Hepatocyte (in vitro differentiated cells): ENCODE measurements around the gene MBD6. TPM values are rescaled to one million over a fixed set of nuclear protein-coding genes. Genes with fewer than 3 reads are reported as not detected.

Experiments used
- DNase-seq: peaks from one replicate; pipeline ENCODE4 v3.0.0-alpha.2; 2016; ENCODE audit warnings: low spot score
- H2AFZ ChIP-seq: fragments of 200-600 bp; sonication (generic); 2 replicates; pipeline ENCODE4 v1.6.0; 2016; ENCODE audit warnings: antibody characterized with exemption, mild to moderate bottlenecking
- H3K27ac ChIP-seq: fragments of 200-600 bp; sonication (generic); 2 replicates; pipeline ENCODE4 v1.5.1; 2016; ENCODE audit warnings: mild to moderate bottlenecking
- H3K27me3 ChIP-seq: fragments of 200-600 bp; sonication (generic); 2 replicates; pipeline ENCODE4 v1.6.1; 2016
- H3K36me3 ChIP-seq: fragments of 200-600 bp; sonication (generic); replicated peaks from 2 replicates; pipeline ENCODE4 v1.5.1; 2016; ENCODE audit warnings: low read depth; ENCODE audit not compliant: insufficient read depth
- H3K4me1 ChIP-seq: fragments of 200-600 bp; sonication (generic); 2 replicates; pipeline ENCODE4 v1.5.1; 2016; ENCODE audit warnings: mild to moderate bottlenecking, moderate library complexity; ENCODE audit not compliant: insufficient read depth
- H3K4me2 ChIP-seq: fragments of 200-600 bp; sonication (generic); 2 replicates; pipeline ENCODE4 v1.6.0; 2016
- H3K4me3 ChIP-seq: fragments of 200-600 bp; sonication (generic); 2 replicates; pipeline ENCODE4 v1.5.1; 2016; ENCODE audit warnings: mild to moderate bottlenecking
- H3K79me2 ChIP-seq: fragments of 200-600 bp; sonication (generic); 2 replicates; pipeline ENCODE4 v1.6.0; 2017; ENCODE audit warnings: mild to moderate bottlenecking
- H3K9me2 ChIP-seq: fragments of 200-600 bp; sonication (generic); replicated peaks from 2 replicates; pipeline ENCODE4 v1.6.0; 2017; ENCODE audit warnings: mild to moderate bottlenecking; ENCODE audit not compliant: insufficient read depth
- H3K9me3 ChIP-seq: fragments of 200-600 bp; sonication (generic); 2 replicates; pipeline ENCODE4 v1.5.1; 2016; ENCODE audit warnings: low read depth, mild to moderate bottlenecking
- H4K20me1 ChIP-seq: fragments of 200-600 bp; sonication (generic); 2 replicates; pipeline ENCODE4 v1.6.0; 2016; ENCODE audit warnings: mild to moderate bottlenecking; ENCODE audit not compliant: insufficient read depth, poor library complexity, severe bottlenecking
- CTCF ChIP-seq: fragments of 200-600 bp; sonication (generic); IDR thresholded peaks from 2 replicates; pipeline ENCODE4 v1.5.1; 2016; ENCODE audit warnings: antibody characterized with exemption, mild to moderate bottlenecking; ENCODE audit not compliant: poor library complexity
- EZH2 ChIP-seq: fragments of 200-600 bp; sonication (generic); IDR thresholded peaks from 2 replicates; pipeline ENCODE4 v1.6.1; 2016; ENCODE audit warnings: antibody characterized with exemption, mild to moderate bottlenecking, borderline replicate concordance
- EZH2phosphoT487 ChIP-seq: fragments of 200-600 bp; sonication (generic); IDR thresholded peaks from one replicate; pipeline ENCODE4 v1.6.1; 2018; ENCODE audit warnings: antibody characterized with exemption, mild to moderate bottlenecking, low read depth, moderate library complexity; ENCODE audit not compliant: unreplicated experiment, severe bottlenecking
- WGBS: methylation state at CpG from one replicate; pipeline ENCODE4 v1.1.6; 2016; ENCODE audit warnings: low lambda C conversion rate; ENCODE audit errors: missing lambda C conversion rate; 5-methylcytosine and 5-hydroxymethylcytosine counted together
- polyA plus RNA-seq: library from polyadenylated mRNA; unstranded; fragments of >200 nt; fragmentation: Nextera tagmentation; extraction: Ambion mirVana; gene quantifications from 2 replicates; pipeline ENCODE4 v1.2.1, GENCODE V29; 2016
- total RNA-seq: library from RNA; depleted of rRNA; stranded (reverse); fragments of >200 nt; gene quantifications from 2 replicates; pipeline ENCODE4 v1.2.3, GENCODE V29; 2014

MBD6 gene
- total and polyA plus RNA-seq, 2 experiments from 2014 or later, result 7.0 to 35.2 TPM

GRCh38 chr12:57518920-57519795 is 3.5 kb upstream of the MBD6 start:
- Histone ChIP-seq H4K20me1 (peaks cover 39% of the 10 kb centered on the region), H2AFZ (no peak overlapping the region), H3K27me3 (no peaks in the 10 kb centered on the region), H3K4me1 (peaks cover 16% of the 10 kb centered on the region), H3K9me3 (no peaks in the 10 kb centered on the region), H3K27ac (peak overlapping the region; percentile 98), H3K79me2 (peaks cover 40% of the 10 kb centered on the region), H3K9me2 (no peaks in the 10 kb centered on the region), H3K36me3 (no peaks in the 10 kb centered on the region), H3K4me3 (peak overlapping the region; percentile 69), H3K4me2 (peak overlapping the region; percentile 93)
- no peak for TF ChIP-seq CTCF
- no peak for TF ChIP-seq EZH2
- no peak for TF ChIP-seq EZH2phosphoT487
- 31% methylated on average over 7 of the region's 7 CpGs for WGBS
- peak; percentile 46 for DNase-seq

- Histone ChIP-seq H3K4me2 (peak overlapping the region; percentile 93), H3K9me3 (no peaks in the 10 kb centered on the region), H3K27me3 (no peaks in the 10 kb centered on the region), H3K4me3 (peak overlapping the region; percentile 69), H2AFZ (no peak overlapping the region), H3K4me1 (peaks cover 22% of the 10 kb centered on the region), H3K79me2 (peaks cover 46% of the 10 kb centered on the region), H3K27ac (peak overlapping the region; percentile 98), H4K20me1 (peaks cover 45% of the 10 kb centered on the region), H3K9me2 (no peaks in the 10 kb centered on the region), H3K36me3 (no peaks in the 10 kb centered on the region)
- TF ChIP-seq CTCF (no peak), EZH2phosphoT487 (no peak), EZH2 (no peak)
- no peak for DNase-seq
- WGBS, result 0% methylated on average over 8 of the region's 8 CpGs
Observed at GRCh38 chr12:57519796-57520052, 2.9 kb upstream of the MBD6 start.

GRCh38 chr12:57520053-57520818 is 2.4 kb upstream of the MBD6 start, which contains the start of gene DDIT3:
TSS of gene DDIT3 (minus strand) at chr12:57520514. CDS start at chr12:57517406, 3,108 bp downstream.
- peaks cover 27% of the 10 kb centered on the region for H3K4me1 ChIP-seq
- peaks cover 49% of the 10 kb centered on the region for H4K20me1 ChIP-seq
- H3K4me3 ChIP-seq, result peak within 1 kb of the TSS; percentile 69
- H2AFZ ChIP-seq, result peak within 1 kb of the TSS; percentile 45
- H3K79me2 ChIP-seq, result peaks cover 51% of the 10 kb centered on the region
- no peaks in the 10 kb centered on the region for H3K9me3 ChIP-seq
- H3K27ac ChIP-seq, result peak within 1 kb of the TSS; percentile 99
- TF ChIP-seq EZH2, result no peak
- peak within 1 kb of the TSS; percentile 93 for H3K4me2 ChIP-seq
- no peaks in the 10 kb centered on the region for H3K9me2 ChIP-seq
- DNase-seq, result peak; percentile 100
- H3K36me3 ChIP-seq, result no peaks in the 10 kb centered on the region
- under 1% methylated on average over 43 of the region's 52 CpGs for whole genome bisulfite sequencing
- H3K27me3 ChIP-seq, result no peaks in the 10 kb centered on the region

GRCh38 chr12:57521525-57522010 is 1.1 kb upstream of the MBD6 start:
- peaks cover 62% of the 10 kb centered on the region for H4K20me1 ChIP-seq
- H3K79me2 ChIP-seq, result peaks cover 64% of the 10 kb centered on the region

More at GRCh38 chr12:57521525-57522010, 1.1 kb upstream of the MBD6 start:
- TF ChIP-seq EZH2, result no peak
- peak; percentile 17 for TF ChIP-seq CTCF
- H3K9me2 ChIP-seq, result no peaks in the 10 kb centered on the region
- 26% methylated on average over 17 of the region's 17 CpGs for WGBS
- peak overlapping the region; percentile 99 for H3K27ac ChIP-seq
- peak overlapping the region; percentile 15 for H2AFZ ChIP-seq
- H3K4me3 ChIP-seq, result no peak overlapping the region
- peaks cover 29% of the 10 kb centered on the region for H3K4me1 ChIP-seq
- peak; percentile 85 for DNase-seq
- no peaks in the 10 kb centered on the region for H3K36me3 ChIP-seq
- peak overlapping the region; percentile 77 for H3K4me2 ChIP-seq
- no peaks in the 10 kb centered on the region for H3K9me3 ChIP-seq
- no peaks in the 10 kb centered on the region for H3K27me3 ChIP-seq
